Esophagus squamous epithelium (tissue), 4 donors: Measurements from ENCODE around the gene DHPS.

Source experiments
- POLR2A ChIP-seq, 4 donors: fragments of 450-650 bp; IDR thresholded peaks; one replicate each; pipeline ENCODE4 v1.6.1; 2017; ENCODE audit warnings: antibody characterized with exemption in 4 of 4, mild to moderate bottlenecking in 4 of 4, moderate library complexity in 3 of 4
- TF ChIP-seq, protein P1 (sequence below), 6 experiments: fragments of 450-650 bp in 4 of 6; fragments of 200-600 bp in 2 of 6; sonication (generic) in 2 of 6; IDR thresholded peaks; one replicate each; pipeline ENCODE4 v1.5.1; 2016 to 2019; ENCODE audit warnings: antibody characterized with exemption in 6 of 6, mild to moderate bottlenecking in 4 of 6, moderate library complexity in 4 of 6

DNA sequence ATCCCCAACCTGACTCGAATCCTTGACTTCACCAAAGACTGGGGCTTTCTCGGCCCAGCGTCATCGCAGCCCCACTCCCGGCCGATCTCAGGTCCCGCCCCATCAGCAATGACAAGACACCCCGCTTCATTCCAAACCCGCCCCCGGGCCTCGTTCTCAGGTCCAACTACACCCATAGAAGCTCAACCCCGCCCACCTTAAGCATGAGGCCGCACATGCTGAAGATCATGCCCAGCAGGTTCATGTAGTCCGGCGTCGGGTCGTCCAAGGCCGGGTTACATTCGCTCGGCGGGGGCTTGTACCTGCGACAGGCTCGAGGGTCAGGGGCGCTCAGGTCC is 12.8 kb downstream of the DHPS start:
- TF ChIP-seq POLR2A (IDR thresholded peaks at IDR 0.05): no peak
- TF ChIP-seq, protein P1, sequence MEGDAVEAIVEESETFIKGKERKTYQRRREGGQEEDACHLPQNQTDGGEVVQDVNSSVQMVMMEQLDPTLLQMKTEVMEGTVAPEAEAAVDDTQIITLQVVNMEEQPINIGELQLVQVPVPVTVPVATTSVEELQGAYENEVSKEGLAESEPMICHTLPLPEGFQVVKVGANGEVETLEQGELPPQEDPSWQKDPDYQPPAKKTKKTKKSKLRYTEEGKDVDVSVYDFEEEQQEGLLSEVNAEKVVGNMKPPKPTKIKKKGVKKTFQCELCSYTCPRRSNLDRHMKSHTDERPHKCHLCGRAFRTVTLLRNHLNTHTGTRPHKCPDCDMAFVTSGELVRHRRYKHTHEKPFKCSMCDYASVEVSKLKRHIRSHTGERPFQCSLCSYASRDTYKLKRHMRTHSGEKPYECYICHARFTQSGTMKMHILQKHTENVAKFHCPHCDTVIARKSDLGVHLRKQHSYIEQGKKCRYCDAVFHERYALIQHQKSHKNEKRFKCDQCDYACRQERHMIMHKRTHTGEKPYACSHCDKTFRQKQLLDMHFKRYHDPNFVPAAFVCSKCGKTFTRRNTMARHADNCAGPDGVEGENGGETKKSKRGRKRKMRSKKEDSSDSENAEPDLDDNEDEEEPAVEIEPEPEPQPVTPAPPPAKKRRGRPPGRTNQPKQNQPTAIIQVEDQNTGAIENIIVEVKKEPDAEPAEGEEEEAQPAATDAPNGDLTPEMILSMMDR (IDR thresholded peaks at IDR 0.05): no peak
